ENCODE measurements around the gene MARCKS. TPM values are rescaled to one million over a fixed set of nuclear protein-coding genes. Genes with fewer than 3 reads are reported as not detected.
A peak's percentile ranks its signal among the peaks of the same experiment; 100 is the strongest.

The MARCKS gene, protein sequence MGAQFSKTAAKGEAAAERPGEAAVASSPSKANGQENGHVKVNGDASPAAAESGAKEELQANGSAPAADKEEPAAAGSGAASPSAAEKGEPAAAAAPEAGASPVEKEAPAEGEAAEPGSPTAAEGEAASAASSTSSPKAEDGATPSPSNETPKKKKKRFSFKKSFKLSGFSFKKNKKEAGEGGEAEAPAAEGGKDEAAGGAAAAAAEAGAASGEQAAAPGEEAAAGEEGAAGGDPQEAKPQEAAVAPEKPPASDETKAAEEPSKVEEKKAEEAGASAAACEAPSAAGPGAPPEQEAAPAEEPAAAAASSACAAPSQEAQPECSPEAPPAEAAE
- 42.7 TPM for total RNA-seq

DNA sequence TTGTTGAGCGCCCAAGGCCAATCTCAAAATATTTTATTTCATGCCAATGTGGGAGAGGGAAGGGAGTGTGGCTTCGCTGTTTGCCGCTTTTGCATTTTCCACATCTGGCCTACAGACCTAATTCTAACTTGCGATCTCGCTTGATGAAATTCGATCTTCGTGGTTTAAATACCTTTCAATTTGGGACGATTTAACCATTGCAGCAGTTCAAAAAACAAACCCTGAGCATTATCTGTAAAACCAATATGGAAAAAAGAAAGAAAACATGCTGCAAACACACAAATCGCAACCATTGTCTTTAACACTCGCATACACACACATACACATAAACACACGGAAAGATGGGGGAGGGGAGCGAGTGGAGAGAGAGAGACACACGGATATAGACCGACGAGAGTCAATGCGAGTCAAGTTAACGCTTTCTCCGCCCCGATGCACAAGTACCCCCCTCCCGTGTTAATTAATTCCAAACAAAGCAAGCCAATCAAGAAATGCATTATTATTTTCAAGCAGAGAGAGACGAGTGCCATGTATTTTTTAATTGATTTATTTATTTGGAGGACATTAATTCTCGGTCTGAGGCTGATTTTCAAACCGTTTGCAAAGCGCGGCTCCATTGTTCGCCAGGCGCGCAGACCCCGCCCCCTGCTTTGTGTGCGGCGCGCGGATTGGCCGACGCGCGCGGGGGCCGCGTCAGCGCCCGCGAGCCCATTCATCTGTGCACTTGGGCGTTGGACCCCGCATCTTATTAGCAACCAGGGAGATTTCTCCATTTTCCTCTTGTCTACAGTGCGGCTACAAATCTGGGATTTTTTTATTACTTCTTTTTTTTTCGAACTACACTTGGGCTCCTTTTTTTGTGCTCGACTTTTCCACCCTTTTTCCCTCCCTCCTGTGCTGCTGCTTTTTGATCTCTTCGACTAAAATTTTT, at the start of gene MARCKS:
TSS of gene MARCKS (plus strand) at position 721 of the 931 bp plus-strand sequence. CDS start 401 bp downstream, outside the sequence.
- Histone ChIP-seq H3K27ac (peak within 1 kb of the TSS; percentile 86 to 89), H3K27me3 (no peaks in the 10 kb centered on the region), H3K4me1 (peaks cover 0 to 5% of the 10 kb centered on the region in 2 donors), H3K36me3 (no peaks in the 10 kb centered on the region), H3K4me3 (peak within 1 kb of the TSS; percentile 58 to 70), H3K9me3 (no peaks in the 10 kb centered on the region)
- TF ChIP-seq, protein P1, sequence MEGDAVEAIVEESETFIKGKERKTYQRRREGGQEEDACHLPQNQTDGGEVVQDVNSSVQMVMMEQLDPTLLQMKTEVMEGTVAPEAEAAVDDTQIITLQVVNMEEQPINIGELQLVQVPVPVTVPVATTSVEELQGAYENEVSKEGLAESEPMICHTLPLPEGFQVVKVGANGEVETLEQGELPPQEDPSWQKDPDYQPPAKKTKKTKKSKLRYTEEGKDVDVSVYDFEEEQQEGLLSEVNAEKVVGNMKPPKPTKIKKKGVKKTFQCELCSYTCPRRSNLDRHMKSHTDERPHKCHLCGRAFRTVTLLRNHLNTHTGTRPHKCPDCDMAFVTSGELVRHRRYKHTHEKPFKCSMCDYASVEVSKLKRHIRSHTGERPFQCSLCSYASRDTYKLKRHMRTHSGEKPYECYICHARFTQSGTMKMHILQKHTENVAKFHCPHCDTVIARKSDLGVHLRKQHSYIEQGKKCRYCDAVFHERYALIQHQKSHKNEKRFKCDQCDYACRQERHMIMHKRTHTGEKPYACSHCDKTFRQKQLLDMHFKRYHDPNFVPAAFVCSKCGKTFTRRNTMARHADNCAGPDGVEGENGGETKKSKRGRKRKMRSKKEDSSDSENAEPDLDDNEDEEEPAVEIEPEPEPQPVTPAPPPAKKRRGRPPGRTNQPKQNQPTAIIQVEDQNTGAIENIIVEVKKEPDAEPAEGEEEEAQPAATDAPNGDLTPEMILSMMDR (IDR thresholded peaks at IDR 0.05) = no peak
- intact Hi-C loops (cut with DNase I) = loop anchor here (5.0 kb wide), 3 partner anchors 205 to 980 kb away; no protein-coding TSS in a partner anchor
- peak; percentile 34 to 85 for DNase-seq (ENCODE audit: low spot score in 2 of 2)

- no peak for DNase-seq (ENCODE audit: low spot score in 2 of 2)
- Histone ChIP-seq H3K4me1 (peaks cover 0 to 2% of the 10 kb centered on the region in 2 donors), H3K9me3 (no peaks in the 10 kb centered on the region), H3K27ac (no peak overlapping the region), H3K36me3 (no peaks in the 10 kb centered on the region), H3K4me3 (no peak overlapping the region), H3K27me3 (no peaks in the 10 kb centered on the region)
- TF ChIP-seq, protein P1 (IDR thresholded peaks at IDR 0.05) = no peak
- intact Hi-C loops (cut with DNase I) = no loop called here
These were observed 47.3 kb upstream of the MARCKS start for GRCh38 chr6:113809826-113810225.

- Histone ChIP-seq H3K27me3 (no peaks in the 10 kb centered on the region), H3K4me1 (peaks cover 0 to 2% of the 10 kb centered on the region in 2 donors), H3K9me3 (no peaks in the 10 kb centered on the region), H3K36me3 (no peaks in the 10 kb centered on the region), H3K27ac (no peak overlapping the region), H3K4me3 (no peak overlapping the region)
- no peak for DNase-seq (ENCODE audit: low spot score in 2 of 2)
- TF ChIP-seq, protein P1 (IDR thresholded peaks at IDR 0.05) = no peak
- intact Hi-C loops (cut with DNase I) = no loop called here
These were observed 44.0 kb upstream of the MARCKS start for GRCh38 chr6:113813142-113813541.

DNA sequence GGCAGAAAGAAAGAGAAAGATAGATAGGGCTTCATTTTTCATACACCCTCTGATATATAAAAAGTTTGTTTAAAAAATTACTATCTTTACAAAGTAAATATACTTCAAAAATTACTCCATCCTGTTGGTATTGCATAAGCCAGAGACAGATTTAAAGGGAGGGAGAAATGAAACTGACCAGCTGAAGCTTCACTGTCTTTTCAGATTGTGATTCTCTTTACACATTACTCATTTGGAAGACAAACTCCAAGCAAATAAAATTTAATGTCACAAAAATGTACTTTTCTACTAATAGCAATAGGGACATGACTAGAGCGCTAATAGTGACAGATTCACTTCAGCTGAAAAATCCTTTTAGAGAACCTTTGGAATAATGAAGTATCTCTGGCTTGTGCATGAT, 38.6 kb upstream of the MARCKS start:
- no peak overlapping the region for H3K27ac ChIP-seq

DNA sequence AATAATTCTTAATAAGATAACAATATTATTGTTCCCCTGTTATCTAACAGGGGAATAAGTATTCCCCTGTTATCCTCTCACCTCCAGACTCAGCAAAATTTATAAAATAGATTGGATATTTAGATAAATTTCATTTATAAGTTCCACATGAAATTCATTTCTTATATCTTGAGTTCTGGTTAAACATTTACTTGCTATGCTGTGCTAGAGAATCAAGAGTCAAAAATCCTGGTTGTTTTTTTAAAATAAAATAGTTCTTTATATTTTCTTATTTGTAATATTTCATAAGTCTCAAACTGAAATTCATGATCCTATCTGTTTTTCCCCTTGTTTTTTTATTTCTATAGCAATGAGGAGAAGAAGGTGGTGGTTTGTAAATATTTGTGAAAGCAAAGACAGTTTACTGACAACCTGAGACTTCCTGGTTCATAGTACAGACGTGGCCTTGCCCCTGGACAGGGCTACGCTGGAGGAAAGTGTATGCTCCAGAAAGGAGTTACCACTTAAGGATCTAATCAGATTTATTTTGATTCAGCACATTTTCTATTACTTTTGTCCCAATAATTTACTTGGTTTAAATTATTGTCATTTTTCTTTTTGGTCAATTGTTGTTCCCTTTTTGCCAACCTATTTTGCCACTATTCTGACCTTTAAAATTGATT, 37.8 kb upstream of the MARCKS start:
- H3K27ac ChIP-seq = no peak overlapping the region
- no peaks in the 10 kb centered on the region for H3K4me1 ChIP-seq
- H3K27me3 ChIP-seq = no peaks in the 10 kb centered on the region
- no peak overlapping the region for H3K4me3 ChIP-seq
- no peaks in the 10 kb centered on the region for H3K9me3 ChIP-seq
- TF ChIP-seq, protein P1 (IDR thresholded peaks at IDR 0.05) = no peak
- DNase-seq (ENCODE audit: low spot score in 2 of 2) = no peak
- H3K36me3 ChIP-seq = no peaks in the 10 kb centered on the region
- intact Hi-C loops (cut with DNase I) = no loop called here

More for the DNA sequence above, 38.6 kb upstream of the MARCKS start:
- DNase-seq (ENCODE audit: low spot score in 2 of 2) = no peak
- no peaks in the 10 kb centered on the region for H3K9me3 ChIP-seq
- H3K4me3 ChIP-seq = no peak overlapping the region
- no peaks in the 10 kb centered on the region for H3K4me1 ChIP-seq
- no peaks in the 10 kb centered on the region for H3K27me3 ChIP-seq
- TF ChIP-seq, protein P1 (IDR thresholded peaks at IDR 0.05) = no peak
- intact Hi-C loops (cut with DNase I) = no loop called here
- H3K36me3 ChIP-seq = no peaks in the 10 kb centered on the region
